ENCODE data around the gene MUC5AC. TPM values are rescaled to one million over a fixed set of nuclear protein-coding genes. Genes with fewer than 3 reads are reported as not detected.

MUC5AC gene
- total RNA-seq, 1 donor from 2014 or later: not detected

- Mint-ChIP-seq H3K36me3 (ENCODE audit: low read depth, unreplicated experiment) (no peaks in the 10 kb centered on the region), H3K4me3 (ENCODE audit: unreplicated experiment) (no peak overlapping the region), H3K4me1 (ENCODE audit: unreplicated experiment) (no peaks in the 10 kb centered on the region), H3K9me3 (ENCODE audit: unreplicated experiment) (no peaks in the 10 kb centered on the region), H3K27ac (ENCODE audit: unreplicated experiment) (no peak overlapping the region), H3K27me3 (ENCODE audit: unreplicated experiment) (peaks cover 9% of the 10 kb centered on the region)
- DNase-seq (ENCODE audit: low spot score): no peak
- no peak for TF ChIP-seq CTCF (IDR thresholded peaks at IDR 0.05; ENCODE audit: unreplicated experiment)
These were observed 46.8 kb downstream of the MUC5AC start for GRCh38 chr11:1204381-1205101.

- no peaks in the 10 kb centered on the region for H3K4me1 Mint-ChIP-seq (ENCODE audit: unreplicated experiment)
- no peaks in the 10 kb centered on the region for H3K9me3 Mint-ChIP-seq (ENCODE audit: unreplicated experiment)
- H3K4me3 Mint-ChIP-seq (ENCODE audit: unreplicated experiment): no peak overlapping the region
- no peaks in the 10 kb centered on the region for H3K36me3 Mint-ChIP-seq (ENCODE audit: low read depth, unreplicated experiment)
- no peak overlapping the region for H3K27ac Mint-ChIP-seq (ENCODE audit: unreplicated experiment)
- no peak for DNase-seq (ENCODE audit: low spot score)
- no peak for TF ChIP-seq CTCF (IDR thresholded peaks at IDR 0.05; ENCODE audit: unreplicated experiment)
- peaks cover 10% of the 10 kb centered on the region for H3K27me3 Mint-ChIP-seq (ENCODE audit: unreplicated experiment)
These were observed 47.6 kb downstream of the MUC5AC start for GRCh38 chr11:1205121-1205986.

GRCh38 chr11:1205987-1206331, 48.2 kb downstream of the MUC5AC start:
- H3K36me3 Mint-ChIP-seq (ENCODE audit: low read depth, unreplicated experiment): no peaks in the 10 kb centered on the region
- peaks cover 13% of the 10 kb centered on the region for H3K27me3 Mint-ChIP-seq (ENCODE audit: unreplicated experiment)
- no peaks in the 10 kb centered on the region for H3K4me1 Mint-ChIP-seq (ENCODE audit: unreplicated experiment)
- no peak overlapping the region for H3K27ac Mint-ChIP-seq (ENCODE audit: unreplicated experiment)
- H3K4me3 Mint-ChIP-seq (ENCODE audit: unreplicated experiment): no peak overlapping the region
- TF ChIP-seq CTCF (IDR thresholded peaks at IDR 0.05; ENCODE audit: unreplicated experiment): no peak
- no peak for DNase-seq (ENCODE audit: low spot score)
- no peaks in the 10 kb centered on the region for H3K9me3 Mint-ChIP-seq (ENCODE audit: unreplicated experiment)

- Mint-ChIP-seq H3K27ac (ENCODE audit: unreplicated experiment) (no peak overlapping the region), H3K9me3 (ENCODE audit: unreplicated experiment) (no peaks in the 10 kb centered on the region), H3K27me3 (ENCODE audit: unreplicated experiment) (peaks cover 13% of the 10 kb centered on the region), H3K4me1 (ENCODE audit: unreplicated experiment) (no peaks in the 10 kb centered on the region), H3K4me3 (ENCODE audit: unreplicated experiment) (no peak overlapping the region), H3K36me3 (ENCODE audit: low read depth, unreplicated experiment) (no peaks in the 10 kb centered on the region)
- TF ChIP-seq CTCF (IDR thresholded peaks at IDR 0.05; ENCODE audit: unreplicated experiment): no peak
- no peak for DNase-seq (ENCODE audit: low spot score)
These were observed 48.9 kb downstream of the MUC5AC start for GRCh38 chr11:1206391-1207271.
